ENCODE results near the gene ABCC8. TPM values are rescaled to one million over a fixed set of nuclear protein-coding genes. Genes with fewer than 3 reads are reported as not detected.

ABCC8 gene
- total RNA-seq, 1 donor from 2014 or later, result 1.1 TPM

DNA sequence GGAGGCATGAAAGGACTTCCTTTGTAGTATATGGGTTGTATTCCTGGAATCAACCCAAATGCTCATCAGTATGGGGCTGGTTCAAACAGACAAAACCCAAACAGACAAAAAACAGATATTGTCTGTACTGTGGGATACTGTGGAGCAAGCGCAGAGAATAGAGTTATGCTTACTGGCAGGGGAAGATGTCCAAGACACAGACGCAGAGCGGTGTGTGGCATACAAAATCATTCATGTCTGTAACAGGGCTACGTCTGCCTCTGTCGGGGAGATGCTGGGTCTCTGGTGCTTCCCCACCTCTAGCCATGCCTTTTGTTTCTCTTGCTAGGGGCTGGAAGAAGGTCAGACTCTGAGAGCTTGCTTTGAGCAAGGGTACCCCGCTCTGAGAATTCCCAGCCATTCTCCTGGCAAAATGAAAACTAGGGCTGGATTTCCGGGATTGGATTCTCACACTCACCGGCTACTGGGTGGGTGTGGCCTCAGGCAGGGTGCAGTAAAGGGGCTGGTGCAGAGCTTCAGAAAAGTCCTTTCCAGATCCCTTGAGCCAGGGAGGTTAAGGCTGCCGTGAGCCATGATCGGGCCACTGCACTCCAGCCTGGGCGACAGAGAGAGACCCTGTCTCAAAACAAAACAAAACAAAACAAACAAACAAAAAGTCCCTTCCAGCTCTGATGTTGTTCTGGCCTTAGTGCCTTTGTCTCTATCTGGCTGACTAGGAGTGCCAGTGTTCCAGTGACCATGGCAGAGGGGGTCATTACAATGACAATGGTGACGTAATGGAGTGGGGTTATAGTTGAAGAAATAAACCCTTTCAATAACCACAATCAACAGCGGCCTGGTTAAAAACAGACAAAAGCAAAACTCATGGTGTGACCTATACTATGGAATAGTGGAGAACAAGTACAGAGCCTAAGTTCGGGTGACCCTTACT is 2.9 kb upstream of the ABCC8 start:
- Histone ChIP-seq H3K4me3 (peak overlapping the region; percentile 47), H3K9me3 (replicated peaks) (peaks cover 9% of the 10 kb centered on the region), H3K4me1 (peaks cover 18% of the 10 kb centered on the region), H3K27ac (replicated peaks) (no peak overlapping the region), H3K36me3 (no peaks in the 10 kb centered on the region), H3K27me3 (ENCODE audit: low read depth) (peaks cover 52% of the 10 kb centered on the region)
- DNase-seq, result no peak
- TF ChIP-seq CTCF (IDR thresholded peaks at IDR 0.05; ENCODE audit: borderline replicate concordance), result no peak
- intact Hi-C loops (cut with micrococcal nuclease), result no loop called here

DNA sequence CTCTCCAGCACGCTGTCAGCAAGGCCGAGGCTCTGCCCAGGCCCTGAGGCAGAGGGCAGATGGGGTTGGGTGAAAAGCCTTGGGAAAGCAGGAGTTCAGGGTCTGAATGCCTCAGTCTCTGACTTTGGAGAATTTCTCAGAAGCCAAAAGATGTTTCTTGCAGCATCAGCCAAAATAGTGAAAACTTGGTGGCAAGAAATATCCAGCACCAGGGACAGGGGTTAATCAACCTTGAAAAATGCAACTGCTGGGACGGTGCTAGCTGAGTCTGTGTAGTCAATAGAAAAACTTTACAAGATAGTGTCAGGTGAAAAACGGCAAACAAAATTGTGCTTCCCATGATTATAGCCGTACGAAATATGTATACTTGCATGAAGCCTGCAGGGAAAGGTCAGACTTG is 1.4 kb upstream of the ABCC8 start:
- TF ChIP-seq CTCF (IDR thresholded peaks at IDR 0.05; ENCODE audit: borderline replicate concordance), result no peak
- H3K27me3 ChIP-seq (ENCODE audit: low read depth), result peaks cover 64% of the 10 kb centered on the region

GRCh38 chr11:17477361-17477760 is 716 bp upstream of the ABCC8 start:
- TF ChIP-seq CTCF (IDR thresholded peaks at IDR 0.05; ENCODE audit: borderline replicate concordance), result no peak
- no peaks in the 10 kb centered on the region for H3K36me3 ChIP-seq
- H3K9me3 ChIP-seq (replicated peaks), result no peaks in the 10 kb centered on the region
- intact Hi-C loops (cut with micrococcal nuclease), result no loop called here
- DNase-seq, result no peak
- no peak overlapping the region for H3K4me3 ChIP-seq
- H3K27ac ChIP-seq (replicated peaks), result no peak overlapping the region
- peaks cover 70% of the 10 kb centered on the region for H3K27me3 ChIP-seq (ENCODE audit: low read depth)
- peaks cover 18% of the 10 kb centered on the region for H3K4me1 ChIP-seq

More for the DNA sequence above, 1.4 kb upstream of the ABCC8 start:
- H3K4me3 ChIP-seq, result no peak overlapping the region
- DNase-seq, result no peak
- H3K4me1 ChIP-seq, result peaks cover 18% of the 10 kb centered on the region
- intact Hi-C loops (cut with micrococcal nuclease), result no loop called here
- H3K27ac ChIP-seq (replicated peaks), result no peak overlapping the region
- H3K36me3 ChIP-seq, result no peaks in the 10 kb centered on the region
- no peaks in the 10 kb centered on the region for H3K9me3 ChIP-seq (replicated peaks)

- TF ChIP-seq CTCF (IDR thresholded peaks at IDR 0.05; ENCODE audit: borderline replicate concordance), result no peak
- no peak for DNase-seq
- Histone ChIP-seq H3K4me1 (peaks cover 18% of the 10 kb centered on the region), H3K4me3 (peak overlapping the region; percentile 66), H3K27me3 (ENCODE audit: low read depth) (peaks cover 70% of the 10 kb centered on the region), H3K9me3 (replicated peaks) (no peaks in the 10 kb centered on the region), H3K27ac (replicated peaks) (no peak overlapping the region), H3K36me3 (no peaks in the 10 kb centered on the region)
- intact Hi-C loops (cut with micrococcal nuclease), result no loop called here
These were observed 364 bp upstream of the ABCC8 start for GRCh38 chr11:17477084-17477333.

GRCh38 chr11:17475666-17476316 is 854 bp downstream of the ABCC8 start:
- peaks cover 18% of the 10 kb centered on the region for H3K4me1 ChIP-seq
- H3K4me3 ChIP-seq, result peak overlapping the region; percentile 66
- intact Hi-C loops (cut with micrococcal nuclease), result no loop called here

More at GRCh38 chr11:17475666-17476316, 854 bp downstream of the ABCC8 start:
- no peak for TF ChIP-seq CTCF (IDR thresholded peaks at IDR 0.05; ENCODE audit: borderline replicate concordance)
- peaks cover 77% of the 10 kb centered on the region for H3K27me3 ChIP-seq (ENCODE audit: low read depth)
- no peak overlapping the region for H3K27ac ChIP-seq (replicated peaks)
- DNase-seq, result no peak
- H3K36me3 ChIP-seq, result no peaks in the 10 kb centered on the region
- H3K9me3 ChIP-seq (replicated peaks), result no peaks in the 10 kb centered on the region

Data from left ventricle myocardium inferior (tissue), 1 donor.